Peyer's patch (tissue), 4 donors: Measurements from ENCODE around the gene USP31. TPM values are rescaled to one million over a fixed set of nuclear protein-coding genes. Genes with fewer than 3 reads are reported as not detected.

ENCODE experiments used
- DNase-seq, 3 donors: peaks; one replicate each; pipeline ENCODE4 v3.0.0-alpha.2; 2017 to 2019
- H3K27ac ChIP-seq, 4 donors: fragments of 200-600 bp; sonication (generic); one replicate each; pipeline ENCODE4 v1.5.1; 2016 to 2019
- H3K27me3 ChIP-seq, 2 donors: fragments of 200-600 bp; sonication (generic); one replicate each; pipeline ENCODE4 v1.5.1; 2019
- H3K36me3 ChIP-seq, 3 donors: fragments of 200-600 bp; sonication (generic); one replicate each; pipeline ENCODE4 v1.5.1; 2016 to 2019
- H3K4me1 ChIP-seq, 4 donors: fragments of 200-600 bp; sonication (generic); one replicate each; pipeline ENCODE4 v1.5.1; 2016 to 2019
- H3K4me3 ChIP-seq, 4 donors: fragments of 200-600 bp; sonication (generic); 1 replicate in 3 of 4; 2 replicates in 1 of 4; pipeline ENCODE4 v1.5.1; 2016 to 2019; ENCODE audit warnings: mild to moderate bottlenecking in 1 of 4
- H3K9me3 ChIP-seq, 4 donors: fragments of 200-600 bp; sonication (generic); one replicate each; pipeline ENCODE4 v1.5.1; 2016 to 2019; ENCODE audit warnings: mild to moderate bottlenecking in 1 of 4
- POLR2A ChIP-seq, 2 donors: fragments of 450-650 bp; IDR thresholded peaks; one replicate each; pipeline ENCODE4 v1.5.1; 2017; ENCODE audit warnings: antibody characterized with exemption in 2 of 2, mild to moderate bottlenecking in 2 of 2, moderate library complexity in 2 of 2
- total RNA-seq, 4 donors: library from RNA; depleted of rRNA; stranded (reverse); fragments of >200 nt; gene quantifications; one replicate each; pipeline ENCODE4 v1.1.0, GENCODE V29; 2016
- TF ChIP-seq, protein P1 (sequence below), 6 experiments: fragments of 450-650 bp in 4 of 6; fragments of 200-600 bp in 2 of 6; sonication (generic) in 1 of 6; IDR thresholded peaks; one replicate each; pipeline ENCODE4 v1.5.1; 2017 to 2019; ENCODE audit warnings: antibody characterized with exemption in 6 of 6, mild to moderate bottlenecking in 3 of 6, moderate library complexity in 1 of 6

Gene USP31
- total RNA-seq, 4 donors from 2014 or later = 6.3 to 12.4 (median 10.5) TPM

DNA sequence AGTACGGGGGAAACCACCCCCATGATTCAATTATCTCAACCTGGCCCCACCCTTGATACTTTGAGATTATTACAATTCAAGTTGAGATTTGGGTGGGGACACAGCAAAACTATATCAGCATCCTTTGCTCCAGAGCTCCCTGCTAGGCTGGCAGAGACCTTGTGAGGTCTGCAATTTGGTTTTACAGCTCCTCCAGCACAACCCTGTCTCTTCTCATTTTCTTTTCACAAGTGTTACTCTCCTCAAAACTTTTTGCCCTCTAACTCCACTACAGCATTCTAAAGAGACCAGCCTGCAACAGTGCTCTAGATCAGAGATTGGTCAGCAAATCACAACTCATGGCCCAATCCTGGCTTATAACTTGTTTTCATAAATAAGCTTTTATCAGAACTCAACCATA lies 114.0 kb downstream of the USP31 start:
- H3K36me3 ChIP-seq = no peaks in the 10 kb centered on the region
- no peak for DNase-seq
- H3K4me1 ChIP-seq = no peaks in the 10 kb centered on the region
- H3K4me3 ChIP-seq = no peak overlapping the region
- H3K9me3 ChIP-seq = peaks cover 0 to 8% (median 4%) of the 10 kb centered on the region in 4 donors
- TF ChIP-seq, protein P1, sequence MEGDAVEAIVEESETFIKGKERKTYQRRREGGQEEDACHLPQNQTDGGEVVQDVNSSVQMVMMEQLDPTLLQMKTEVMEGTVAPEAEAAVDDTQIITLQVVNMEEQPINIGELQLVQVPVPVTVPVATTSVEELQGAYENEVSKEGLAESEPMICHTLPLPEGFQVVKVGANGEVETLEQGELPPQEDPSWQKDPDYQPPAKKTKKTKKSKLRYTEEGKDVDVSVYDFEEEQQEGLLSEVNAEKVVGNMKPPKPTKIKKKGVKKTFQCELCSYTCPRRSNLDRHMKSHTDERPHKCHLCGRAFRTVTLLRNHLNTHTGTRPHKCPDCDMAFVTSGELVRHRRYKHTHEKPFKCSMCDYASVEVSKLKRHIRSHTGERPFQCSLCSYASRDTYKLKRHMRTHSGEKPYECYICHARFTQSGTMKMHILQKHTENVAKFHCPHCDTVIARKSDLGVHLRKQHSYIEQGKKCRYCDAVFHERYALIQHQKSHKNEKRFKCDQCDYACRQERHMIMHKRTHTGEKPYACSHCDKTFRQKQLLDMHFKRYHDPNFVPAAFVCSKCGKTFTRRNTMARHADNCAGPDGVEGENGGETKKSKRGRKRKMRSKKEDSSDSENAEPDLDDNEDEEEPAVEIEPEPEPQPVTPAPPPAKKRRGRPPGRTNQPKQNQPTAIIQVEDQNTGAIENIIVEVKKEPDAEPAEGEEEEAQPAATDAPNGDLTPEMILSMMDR (IDR thresholded peaks at IDR 0.05) = no peak
- no peak for TF ChIP-seq POLR2A (IDR thresholded peaks at IDR 0.05)
- H3K27me3 ChIP-seq = no peaks in the 10 kb centered on the region
- no peak overlapping the region for H3K27ac ChIP-seq

DNA sequence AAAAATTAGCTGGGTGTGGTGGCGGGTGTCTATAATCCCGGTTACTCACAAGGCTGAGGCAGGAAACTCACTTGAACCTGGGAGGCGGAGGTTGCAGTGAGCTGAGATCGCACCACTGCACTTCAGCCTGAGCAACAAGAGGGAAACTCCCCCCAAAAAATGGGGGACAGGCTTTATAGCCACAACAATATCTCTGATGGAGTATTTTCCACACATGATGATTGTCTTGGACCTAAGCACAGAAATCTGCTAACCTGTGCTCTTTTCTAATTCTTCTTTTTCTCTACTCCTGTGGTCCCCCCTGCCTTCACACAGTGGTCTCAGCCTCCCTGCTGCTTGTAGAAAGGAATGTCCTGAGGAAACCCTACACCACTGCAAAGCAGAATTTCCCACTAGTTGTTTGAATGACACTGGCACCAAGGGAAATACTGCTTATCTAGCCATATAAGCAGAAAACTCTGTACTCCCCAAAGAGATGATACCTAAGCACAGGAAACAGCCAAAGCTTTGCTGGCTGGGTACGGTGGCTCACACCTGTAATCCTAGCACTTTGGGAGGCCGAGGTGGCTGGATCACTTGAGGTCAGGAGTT lies 117.6 kb downstream of the USP31 start:
- Histone ChIP-seq H3K4me3 (no peak overlapping the region), H3K27ac (no peak overlapping the region), H3K9me3 (peaks cover 0 to 8% (median 4%) of the 10 kb centered on the region in 4 donors), H3K27me3 (no peaks in the 10 kb centered on the region), H3K4me1 (no peaks in the 10 kb centered on the region), H3K36me3 (no peaks in the 10 kb centered on the region)
- no peak for DNase-seq
- TF ChIP-seq POLR2A (IDR thresholded peaks at IDR 0.05) = no peak

DNA sequence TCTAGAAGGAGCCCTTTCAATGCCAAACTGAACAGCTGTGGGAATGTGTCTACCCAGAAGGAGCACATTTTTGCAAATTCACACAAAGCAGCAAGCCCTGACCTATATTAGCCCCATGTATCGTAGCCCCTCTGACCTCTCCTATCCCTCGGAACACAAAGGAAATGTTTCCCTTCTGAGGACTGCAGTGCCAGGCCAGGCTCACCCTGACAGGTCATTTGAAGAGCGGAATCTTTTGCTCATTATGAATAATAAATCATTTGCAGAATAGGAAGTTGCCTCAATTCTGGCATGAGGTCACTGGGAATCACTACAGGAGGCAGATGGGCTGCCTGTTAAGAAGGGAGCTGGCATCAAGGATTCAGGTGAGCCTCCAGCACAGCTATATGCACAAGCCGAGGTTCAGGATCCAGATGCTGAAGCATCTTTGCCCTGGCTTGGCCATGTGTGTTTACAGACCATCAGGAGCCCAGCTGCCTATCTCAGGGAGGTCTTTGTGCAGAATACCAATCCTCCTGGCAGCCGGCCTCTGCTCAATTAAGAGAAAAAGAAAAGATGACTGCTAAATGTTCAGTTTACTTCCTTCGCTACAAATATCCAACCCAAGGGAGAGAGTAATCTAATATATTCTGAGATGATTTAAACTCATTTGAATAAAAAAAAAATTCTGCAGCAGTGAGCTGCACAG lies 119.4 kb downstream of the USP31 start:
- H3K4me3 ChIP-seq = no peak overlapping the region
- no peak for DNase-seq
- no peaks in the 10 kb centered on the region for H3K4me1 ChIP-seq
- TF ChIP-seq, protein P1 (IDR thresholded peaks at IDR 0.05) = no peak
- no peak for TF ChIP-seq POLR2A (IDR thresholded peaks at IDR 0.05)
- H3K27me3 ChIP-seq = no peaks in the 10 kb centered on the region
- H3K27ac ChIP-seq = no peak overlapping the region
- H3K36me3 ChIP-seq = no peaks in the 10 kb centered on the region
- peaks cover 0 to 8% (median 4%) of the 10 kb centered on the region in 4 donors for H3K9me3 ChIP-seq

DNA sequence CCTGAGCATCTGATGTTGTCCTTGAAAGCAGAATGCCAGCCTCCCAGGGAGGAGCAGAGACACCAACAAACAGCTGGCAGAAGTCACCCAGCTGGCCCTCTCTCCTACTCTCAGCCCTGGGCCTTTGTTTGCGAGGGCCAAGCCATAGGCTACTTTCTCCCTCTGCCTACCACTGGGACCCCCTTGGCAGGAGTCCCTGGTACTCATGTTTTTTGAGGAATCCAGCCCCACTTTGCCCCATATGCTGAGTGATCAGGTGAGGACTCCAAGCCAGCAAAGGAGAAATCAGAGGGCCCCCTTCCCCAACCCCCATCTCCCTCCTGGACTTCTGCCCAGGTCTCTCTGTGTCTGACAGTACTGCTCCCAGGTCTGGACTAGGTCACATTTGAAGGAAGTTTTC lies 121.9 kb downstream of the USP31 start:
- no peak overlapping the region for H3K4me3 ChIP-seq
- no peak overlapping the region for H3K27ac ChIP-seq
- no peaks in the 10 kb centered on the region for H3K27me3 ChIP-seq
- H3K36me3 ChIP-seq = no peaks in the 10 kb centered on the region
- no peak for TF ChIP-seq POLR2A (IDR thresholded peaks at IDR 0.05)
- TF ChIP-seq, protein P1 (IDR thresholded peaks at IDR 0.05) = no peak
- no peak for DNase-seq
- H3K9me3 ChIP-seq = no peaks in the 10 kb centered on the region
- H3K4me1 ChIP-seq = no peaks in the 10 kb centered on the region

DNA sequence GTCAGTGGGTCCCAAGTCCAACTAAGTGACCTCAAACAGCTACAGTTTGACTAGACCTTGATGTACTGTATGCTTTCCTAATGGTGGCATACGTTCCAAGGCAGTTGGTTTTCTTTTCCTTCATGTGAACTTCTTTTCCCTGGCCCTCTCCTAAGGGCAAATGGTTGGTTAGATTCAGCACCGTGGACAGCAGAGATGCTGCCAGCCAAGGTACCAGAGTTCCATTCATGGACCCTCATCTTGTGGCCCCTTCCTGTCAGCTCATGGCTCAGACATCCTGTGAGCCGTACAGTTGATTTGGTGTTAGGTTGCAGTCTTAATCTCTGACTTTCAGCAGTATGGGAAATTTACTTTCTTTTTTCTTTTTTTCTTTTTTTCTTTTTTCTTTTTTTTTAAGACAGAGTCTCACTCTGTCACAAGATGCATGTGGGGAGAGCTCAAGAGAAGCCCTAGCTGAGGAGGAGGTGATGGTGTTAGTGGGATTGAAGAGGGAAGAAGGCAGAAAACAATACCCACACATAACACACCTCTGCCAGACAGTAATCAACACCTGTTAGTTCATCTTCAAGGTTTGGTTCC lies 122.4 kb downstream of the USP31 start:
- Histone ChIP-seq H3K27ac (no peak overlapping the region), H3K4me1 (no peaks in the 10 kb centered on the region), H3K9me3 (no peaks in the 10 kb centered on the region), H3K4me3 (no peak overlapping the region), H3K27me3 (no peaks in the 10 kb centered on the region), H3K36me3 (no peaks in the 10 kb centered on the region)
- TF ChIP-seq POLR2A (IDR thresholded peaks at IDR 0.05) = no peak
- TF ChIP-seq, protein P1 (IDR thresholded peaks at IDR 0.05) = no peak
- no peak for DNase-seq

DNA sequence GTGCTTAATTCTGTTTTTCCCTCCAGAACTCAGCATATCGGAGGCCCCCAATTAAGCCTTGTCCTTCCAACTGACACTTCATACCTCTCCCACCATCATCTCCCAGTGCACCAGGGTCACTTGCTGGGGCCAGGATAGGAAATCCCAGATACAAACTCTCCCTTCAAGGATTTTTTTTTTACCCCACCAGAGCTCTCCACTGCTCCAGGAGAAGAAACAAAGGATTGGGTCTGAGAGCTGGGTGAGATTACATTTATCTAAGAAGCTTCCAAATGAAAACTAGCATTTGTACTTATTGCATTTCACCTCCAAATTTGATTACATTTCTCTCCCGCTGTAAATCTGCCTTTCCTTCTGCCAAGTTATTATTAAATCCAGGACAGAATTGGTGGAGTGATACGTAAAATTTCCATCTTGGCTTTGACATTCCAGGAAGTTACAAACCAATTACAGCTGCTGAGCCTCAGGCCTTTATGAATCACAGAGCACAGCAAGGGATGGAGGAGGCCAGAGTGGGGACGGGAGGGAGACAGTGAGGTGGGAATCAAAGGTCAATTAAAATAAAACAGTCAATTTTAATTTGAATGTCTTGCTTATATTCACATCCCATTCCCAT lies 123.5 kb downstream of the USP31 start:
- Histone ChIP-seq H3K27me3 (no peaks in the 10 kb centered on the region), H3K9me3 (no peaks in the 10 kb centered on the region), H3K4me3 (no peak overlapping the region), H3K27ac (no peak overlapping the region), H3K36me3 (no peaks in the 10 kb centered on the region), H3K4me1 (no peaks in the 10 kb centered on the region)
- TF ChIP-seq, protein P1 (IDR thresholded peaks at IDR 0.05) = no peak
- TF ChIP-seq POLR2A (IDR thresholded peaks at IDR 0.05) = no peak
- no peak for DNase-seq
